B cell (primary cell): Measurements from ENCODE around the gene RUBCNL. TPM values are rescaled to one million over a fixed set of nuclear protein-coding genes. Genes with fewer than 3 reads are reported as not detected.

Experiments
- ATAC-seq: fragments of 200-7000 bp; cut with Tn5 transposase; one replicate; pipeline ENCODE4 v1.10.0; 2021; ENCODE audit warnings: low read depth, mild to moderate bottlenecking, moderate number of reproducible peaks, moderate library complexity
- CTCF ChIA-PET: fragments of 350-600 bp; sonication (Branson Sonifier 250); formaldehyde crosslinking; loops from one replicate; lab custom pipeline; 2021; ENCODE audit warnings: antibody characterized with exemption, inconsistent platforms; lab: Charles Lee
- POLR2A ChIA-PET: fragments of 350-600 bp; sonication (Branson Sonifier 250); formaldehyde crosslinking; loops from one replicate; lab custom pipeline; 2021; ENCODE audit warnings: antibody characterized with exemption; lab: Charles Lee
- DNase-seq: peaks from one replicate; pipeline ENCODE4 v3.0.0; 2013
- H2AFZ ChIP-seq: 2 replicates; pipeline ENCODE4 v1.6.1; 2012; ENCODE audit warnings: mild to moderate bottlenecking, low read depth, low read length; ENCODE audit not compliant: insufficient read depth, poor library complexity, severe bottlenecking
- H3K27ac ChIP-seq, 2 donors: 1 replicate in 1 of 2; 2 replicates in 1 of 2; pipeline ENCODE4 v1.5.1; 2012 to 2013; ENCODE audit warnings: low read length in 2 of 2, mild to moderate bottlenecking in 2 of 2, moderate library complexity in 1 of 2
- H3K27me3 ChIP-seq, 4 experiments: fragments of 200-600 bp in 1 of 4; sonication (generic) in 1 of 4; replicated peaks in 1 of 4; 1 replicate in 2 of 4; 2 replicates in 2 of 4; pipeline versions ENCODE4 v1.6.1 to v1.7.0; 2013 to 2016; ENCODE audit warnings: low read length in 3 of 4, mild to moderate bottlenecking in 2 of 4, mixed read lengths in 1 of 4, moderate library complexity in 1 of 4; ENCODE audit not compliant: insufficient read depth in 4 of 4, control insufficient read depth in 3 of 4; ENCODE audit errors: control extremely low read depth in 1 of 4
- H3K36me3 ChIP-seq, 2 experiments: replicated peaks in 1 of 2; 1 replicate in 1 of 2; 2 replicates in 1 of 2; pipeline versions ENCODE4 v1.6.1 to v1.7.1; 2013; ENCODE audit warnings: low read length in 1 of 2; ENCODE audit not compliant: insufficient read depth in 2 of 2, control insufficient read depth in 1 of 2; ENCODE audit errors: control extremely low read depth in 1 of 2, extremely low read depth in 1 of 2
- H3K4me1 ChIP-seq, 2 donors: fragments of 200-600 bp in 1 of 2; sonication (generic) in 1 of 2; 1 replicate in 1 of 2; 2 replicates in 1 of 2; pipeline versions ENCODE4 v1.5.1 to v1.6.1; 2013 to 2017; ENCODE audit warnings: low read length in 2 of 2; ENCODE audit not compliant: control insufficient read depth in 2 of 2, insufficient read depth in 2 of 2
- H3K4me2 ChIP-seq: replicated peaks from 2 replicates; pipeline ENCODE3; 2012; ENCODE audit warnings: mild to moderate bottlenecking, low read depth, low read length; ENCODE audit not compliant: poor library complexity, severe bottlenecking
- H3K4me3 ChIP-seq, 5 experiments: fragments of 200-600 bp in 1 of 5; sonication (generic) in 1 of 5; 1 replicate in 3 of 5; 2 replicates in 2 of 5; pipeline versions ENCODE4 v1.5.1 to v1.7.0; 2011 to 2016; ENCODE audit warnings: low read length in 4 of 5, mild to moderate bottlenecking in 4 of 5, low read depth in 2 of 5, control low read depth in 1 of 5, moderate library complexity in 1 of 5; ENCODE audit not compliant: insufficient read depth in 1 of 5; ENCODE audit errors: control extremely low read depth in 1 of 5, extremely low read depth in 1 of 5
- H3K79me2 ChIP-seq: fragments of 200-600 bp; sonication (generic); one replicate; pipeline ENCODE4 v1.6.0; 2016; ENCODE audit warnings: low read length; ENCODE audit not compliant: control insufficient read depth, insufficient read depth
- H3K9ac ChIP-seq: fragments of 200-600 bp; sonication (generic); 2 replicates; pipeline ENCODE4 v1.6.1; 2017; ENCODE audit warnings: mild to moderate bottlenecking, low read length, moderate library complexity
- H3K9me3 ChIP-seq, 3 donors: one replicate each; pipeline versions ENCODE4 v1.6.1 to v1.7.1; 2013; ENCODE audit warnings: low read length in 2 of 3; ENCODE audit not compliant: control insufficient read depth in 2 of 3, insufficient read depth in 1 of 3; ENCODE audit errors: control extremely low read depth in 1 of 3
- H4K20me1 ChIP-seq: 2 replicates; pipeline ENCODE4 v1.6.0; 2012; ENCODE audit warnings: mild to moderate bottlenecking, low read length; ENCODE audit not compliant: insufficient read depth, control insufficient read depth, poor library complexity, severe bottlenecking
- H3K27ac Mint-ChIP-seq: one replicate; pipeline ENCODE4 v1.8.0; 2021; ENCODE audit warnings: mixed read lengths
- H3K27me3 Mint-ChIP-seq: one replicate; pipeline ENCODE4 v1.8.0; 2021; ENCODE audit warnings: mixed read lengths
- H3K4me1 Mint-ChIP-seq: one replicate; pipeline ENCODE4 v1.8.0; 2021; ENCODE audit warnings: mixed read lengths
- H3K4me3 Mint-ChIP-seq: one replicate; pipeline ENCODE4 v1.8.0; 2021; ENCODE audit warnings: mixed read lengths
- H3K9me3 Mint-ChIP-seq: one replicate; pipeline ENCODE4 v1.8.0; 2022; ENCODE audit warnings: mixed read lengths; ENCODE audit not compliant: insufficient read depth
- CTCF ChIP-seq: fragments of 200-600 bp; IDR thresholded peaks from one replicate; pipeline ENCODE4 v1.8.0; 2022; ENCODE audit warnings: antibody characterized with exemption, mild to moderate bottlenecking
- EZH2 ChIP-seq: IDR thresholded peaks from 2 replicates; pipeline ENCODE4 v1.6.1; 2012; ENCODE audit warnings: borderline replicate concordance, low read depth, mild to moderate bottlenecking, moderate library complexity, low read length; ENCODE audit not compliant: insufficient read depth, poor library complexity, severe bottlenecking
- WGBS: methylation state at CpG from one replicate; pipeline ENCODE4 v1.1.5; 2013; ENCODE audit warnings: missing lambda C conversion rate; ENCODE audit not compliant: insufficient coverage; 5-methylcytosine and 5-hydroxymethylcytosine counted together
- intact Hi-C: fragments of 100-400 bp; cut with micrococcal nuclease; formaldehyde crosslinking; loops from one replicate; pipeline ENCODE4 v1.10.0; 2022
- polyA plus RNA-seq: library from polyadenylated mRNA; depleted of rRNA; stranded (reverse); fragments of >200 nt; gene quantifications from 2 replicates; pipeline ENCODE4 v1.2.3, GENCODE V29; 2012
- total RNA-seq, 2 donors: library from RNA; stranded (reverse); fragments of 120-200 nt in 1 of 2; gene quantifications; 1 replicate in 1 of 2; 2 replicates in 1 of 2; pipeline versions ENCODE4 v1.2.3 to v1.2.4, GENCODE V29; 2013 to 2022

Gene RUBCNL
- total and polyA plus RNA-seq, 2 donors (not counting 1 experiment from before 2014, with no cell fraction given) = 185 to 370 TPM

DNA sequence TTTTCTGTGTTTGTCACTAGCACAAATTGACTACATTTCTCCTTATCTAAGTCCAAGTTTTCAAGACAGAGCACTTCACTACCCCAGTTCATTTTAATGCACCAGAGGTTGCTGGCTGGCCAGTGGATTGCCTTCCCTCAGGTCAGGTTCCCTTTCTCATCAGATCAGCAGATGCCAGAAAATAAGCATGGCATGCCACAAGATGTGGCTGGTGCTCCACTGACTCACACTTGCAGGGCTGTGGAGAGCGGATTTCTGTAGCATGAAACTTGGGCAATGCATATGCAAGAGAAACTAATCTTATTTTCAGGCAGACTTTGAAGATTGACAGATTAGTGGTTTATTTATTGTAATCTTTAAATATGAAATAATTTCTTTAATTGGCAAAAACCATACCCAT is 79.5 kb downstream of the RUBCNL start:
- H3K79me2 ChIP-seq = no peaks in the 10 kb centered on the region
- Mint-ChIP-seq H3K27ac (no peak overlapping the region), H3K9me3 (peaks cover 5% of the 10 kb centered on the region), H3K4me1 (peaks cover 7% of the 10 kb centered on the region), H3K4me3 (no peak overlapping the region), H3K27me3 (peaks cover 16% of the 10 kb centered on the region)
- ChIA-PET CTCF (no interaction called here), POLR2A (no interaction called here)
- H3K36me3 ChIP-seq = no peaks in the 10 kb centered on the region
- 100% methylated on average over 1 of the region's 1 CpG for WGBS
- no peak overlapping the region for H3K27ac ChIP-seq
- peaks cover 0 to 2% (median 1%) of the 10 kb centered on the region in 3 donors for H3K9me3 ChIP-seq
- no peak overlapping the region for H3K4me2 ChIP-seq
- no peak for DNase-seq
- no peak overlapping the region for H2AFZ ChIP-seq
- no peak overlapping the region for H3K4me3 ChIP-seq
- ATAC-seq = no peak
- no peak overlapping the region for H3K9ac ChIP-seq
- peaks cover 0 to 4% of the 10 kb centered on the region in 2 donors for H3K4me1 ChIP-seq
- no peak for TF ChIP-seq CTCF
- no peak for TF ChIP-seq EZH2
- H3K27me3 ChIP-seq = no peaks in the 10 kb centered on the region
- no peaks in the 10 kb centered on the region for H4K20me1 ChIP-seq
- intact Hi-C loops = no loop called here

DNA sequence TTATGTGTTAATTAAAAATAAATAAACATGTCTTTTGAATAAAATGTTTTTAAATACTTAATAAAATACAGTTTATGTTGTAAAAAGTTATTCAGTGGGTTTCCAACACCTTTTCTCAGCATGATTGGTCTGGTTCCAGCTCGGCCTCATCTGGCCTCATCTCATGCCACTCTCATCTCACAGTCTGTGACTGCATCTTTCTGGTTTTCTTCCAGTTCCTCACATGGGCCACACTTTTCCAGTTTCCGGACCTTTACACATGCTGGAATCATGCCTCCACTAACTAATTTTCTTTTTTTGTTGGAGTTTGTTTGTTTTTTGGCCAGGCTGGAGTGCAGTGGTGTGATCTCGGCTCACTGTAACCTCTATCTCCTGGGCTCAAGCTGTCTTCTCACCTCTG is 82.5 kb downstream of the RUBCNL start:
- POLR2A ChIA-PET = no interaction called here
- ATAC-seq = no peak
- WGBS = 100% methylated on average over 2 of the region's 3 CpGs
- Histone ChIP-seq H3K27ac (no peak overlapping the region), H3K4me3 (no peak overlapping the region), H3K4me1 (peaks cover 0 to 4% of the 10 kb centered on the region in 2 donors), H3K27me3 (no peaks in the 10 kb centered on the region), H3K4me2 (no peak overlapping the region), H3K9ac (no peak overlapping the region), H2AFZ (no peak overlapping the region), H3K36me3 (no peaks in the 10 kb centered on the region), H3K79me2 (no peaks in the 10 kb centered on the region), H3K9me3 (peaks cover 1 to 7% (median 3%) of the 10 kb centered on the region in 3 donors), H4K20me1 (no peaks in the 10 kb centered on the region)
- H3K27me3 Mint-ChIP-seq = peaks cover 19% of the 10 kb centered on the region
- H3K4me3 Mint-ChIP-seq = no peak overlapping the region
- H3K4me1 Mint-ChIP-seq = peaks cover 7% of the 10 kb centered on the region
- TF ChIP-seq EZH2 = no peak
- no peak for TF ChIP-seq CTCF
- intact Hi-C loops = no loop called here
- no peak overlapping the region for H3K27ac Mint-ChIP-seq
- CTCF ChIA-PET = interaction anchor here (1.0 to 1.3 kb wide), 2 partner anchors 14 to 22 kb away, joined by 3 to 5 read pairs; no protein-coding TSS in a partner anchor
- H3K9me3 Mint-ChIP-seq = peaks cover 3% of the 10 kb centered on the region
- no peak for DNase-seq
